Ishikawa (cell line): ENCODE data around the gene GALNTL6.

ENCODE experiments used
- CEBPB ChIP-seq: IDR thresholded peaks from 2 replicates; pipeline ENCODE4 v1.6.1; 2012
- CREB1 ChIP-seq: IDR thresholded peaks from 2 replicates; pipeline ENCODE4 v1.6.1; 2012; ENCODE audit warnings: low read depth
- EGR1 ChIP-seq: IDR thresholded peaks from 2 replicates; pipeline ENCODE4 v1.6.1; 2012
- EP300 ChIP-seq: IDR thresholded peaks from 2 replicates; pipeline ENCODE4 v1.6.1; 2012; ENCODE audit warnings: borderline replicate concordance
- NFIC ChIP-seq: IDR thresholded peaks from 2 replicates; pipeline ENCODE4 v1.6.1; 2012
- RAD21 ChIP-seq: IDR thresholded peaks from 2 replicates; pipeline ENCODE4 v1.6.1; 2012; ENCODE audit warnings: low read depth
- TAF1 ChIP-seq: IDR thresholded peaks from 2 replicates; pipeline ENCODE4 v1.6.1; 2012; ENCODE audit warnings: low read depth, mild to moderate bottlenecking
- TCF12 ChIP-seq: IDR thresholded peaks from 2 replicates; pipeline ENCODE4 v1.6.1; 2012; ENCODE audit warnings: low read depth
- TEAD4 ChIP-seq: IDR thresholded peaks from 2 replicates; pipeline ENCODE4 v1.6.1; 2012
- YY1 ChIP-seq: IDR thresholded peaks from 2 replicates; pipeline ENCODE4 v1.6.1; 2012; ENCODE audit warnings: low read depth
- ZBTB7A ChIP-seq: IDR thresholded peaks from 2 replicates; pipeline ENCODE4 v1.6.1; 2012; ENCODE audit warnings: low read depth
- TF ChIP-seq, protein P1 (sequence below): IDR thresholded peaks from 2 replicates; pipeline ENCODE4 v1.6.1; 2012
- TF ChIP-seq, protein P2 (sequence below): IDR thresholded peaks from 2 replicates; pipeline ENCODE4 v1.6.1; 2012; ENCODE audit warnings: low read depth, mild to moderate bottlenecking
- TF ChIP-seq, protein P3 (sequence below): IDR thresholded peaks from 2 replicates; pipeline ENCODE4 v1.6.1; 2012

DNA sequence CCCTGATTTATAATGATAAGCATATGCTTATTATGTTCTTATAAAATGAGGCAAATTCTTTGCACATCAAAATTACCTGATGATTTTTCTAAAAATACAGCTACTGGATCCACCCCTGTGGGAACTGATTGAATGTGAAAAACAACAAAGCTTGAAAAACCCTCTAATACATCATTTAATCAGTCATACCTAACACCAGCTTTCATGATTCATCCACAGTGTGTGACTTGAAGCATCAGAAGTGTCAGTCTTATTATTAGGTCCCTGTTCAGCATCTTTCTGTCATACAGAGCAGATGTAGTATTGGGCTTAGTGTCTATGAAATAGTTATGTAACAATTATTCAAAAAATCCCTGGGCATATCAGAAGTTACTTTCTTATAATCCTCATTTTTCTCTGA is 684.1 kb downstream of the GALNTL6 start:
- TF ChIP-seq EP300 (no peak), YY1 (no peak), RAD21 (no peak), TAF1 (no peak), TEAD4 (no peak), CREB1 (no peak), EGR1 (no peak), CEBPB (no peak), ZBTB7A (no peak), TCF12 (no peak), NFIC (no peak)
- TF ChIP-seq, protein P1, sequence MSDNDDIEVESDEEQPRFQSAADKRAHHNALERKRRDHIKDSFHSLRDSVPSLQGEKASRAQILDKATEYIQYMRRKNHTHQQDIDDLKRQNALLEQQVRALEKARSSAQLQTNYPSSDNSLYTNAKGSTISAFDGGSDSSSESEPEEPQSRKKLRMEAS: no peak
- TF ChIP-seq, protein P2, sequence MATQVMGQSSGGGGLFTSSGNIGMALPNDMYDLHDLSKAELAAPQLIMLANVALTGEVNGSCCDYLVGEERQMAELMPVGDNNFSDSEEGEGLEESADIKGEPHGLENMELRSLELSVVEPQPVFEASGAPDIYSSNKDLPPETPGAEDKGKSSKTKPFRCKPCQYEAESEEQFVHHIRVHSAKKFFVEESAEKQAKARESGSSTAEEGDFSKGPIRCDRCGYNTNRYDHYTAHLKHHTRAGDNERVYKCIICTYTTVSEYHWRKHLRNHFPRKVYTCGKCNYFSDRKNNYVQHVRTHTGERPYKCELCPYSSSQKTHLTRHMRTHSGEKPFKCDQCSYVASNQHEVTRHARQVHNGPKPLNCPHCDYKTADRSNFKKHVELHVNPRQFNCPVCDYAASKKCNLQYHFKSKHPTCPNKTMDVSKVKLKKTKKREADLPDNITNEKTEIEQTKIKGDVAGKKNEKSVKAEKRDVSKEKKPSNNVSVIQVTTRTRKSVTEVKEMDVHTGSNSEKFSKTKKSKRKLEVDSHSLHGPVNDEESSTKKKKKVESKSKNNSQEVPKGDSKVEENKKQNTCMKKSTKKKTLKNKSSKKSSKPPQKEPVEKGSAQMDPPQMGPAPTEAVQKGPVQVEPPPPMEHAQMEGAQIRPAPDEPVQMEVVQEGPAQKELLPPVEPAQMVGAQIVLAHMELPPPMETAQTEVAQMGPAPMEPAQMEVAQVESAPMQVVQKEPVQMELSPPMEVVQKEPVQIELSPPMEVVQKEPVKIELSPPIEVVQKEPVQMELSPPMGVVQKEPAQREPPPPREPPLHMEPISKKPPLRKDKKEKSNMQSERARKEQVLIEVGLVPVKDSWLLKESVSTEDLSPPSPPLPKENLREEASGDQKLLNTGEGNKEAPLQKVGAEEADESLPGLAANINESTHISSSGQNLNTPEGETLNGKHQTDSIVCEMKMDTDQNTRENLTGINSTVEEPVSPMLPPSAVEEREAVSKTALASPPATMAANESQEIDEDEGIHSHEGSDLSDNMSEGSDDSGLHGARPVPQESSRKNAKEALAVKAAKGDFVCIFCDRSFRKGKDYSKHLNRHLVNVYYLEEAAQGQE: no peak
- TF ChIP-seq, protein P3, sequence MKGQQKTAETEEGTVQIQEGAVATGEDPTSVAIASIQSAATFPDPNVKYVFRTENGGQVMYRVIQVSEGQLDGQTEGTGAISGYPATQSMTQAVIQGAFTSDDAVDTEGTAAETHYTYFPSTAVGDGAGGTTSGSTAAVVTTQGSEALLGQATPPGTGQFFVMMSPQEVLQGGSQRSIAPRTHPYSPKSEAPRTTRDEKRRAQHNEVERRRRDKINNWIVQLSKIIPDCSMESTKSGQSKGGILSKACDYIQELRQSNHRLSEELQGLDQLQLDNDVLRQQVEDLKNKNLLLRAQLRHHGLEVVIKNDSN: no peak
